ENCODE measurements around the gene CNTN5. TPM values are rescaled to one million over a fixed set of nuclear protein-coding genes. Genes with fewer than 3 reads are reported as not detected.

CNTN5 gene
- polyA plus RNA-seq, 1 donor (not counting 4 experiments of a cell fraction or from before 2014, with no cell fraction given) = not detected

DNA sequence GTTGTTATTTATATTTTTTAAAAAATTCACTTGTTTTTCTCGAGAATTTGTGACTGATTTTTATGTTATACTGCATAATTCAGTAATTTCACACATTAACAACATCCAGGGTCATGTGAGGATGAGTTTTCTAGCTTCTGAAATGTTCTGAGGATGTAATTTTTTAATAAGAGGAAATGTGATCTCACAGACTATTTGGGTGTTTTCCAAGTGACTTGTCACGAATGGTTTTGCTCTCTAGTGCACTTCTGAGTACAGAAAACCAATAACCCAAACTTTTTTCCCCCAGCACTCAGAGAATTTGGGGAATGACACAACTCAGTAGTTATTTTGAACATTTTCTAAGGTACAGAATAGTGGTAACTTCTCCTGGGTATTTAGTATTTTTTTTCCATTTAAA lies 845.2 kb downstream of the CNTN5 start:
- dilution Hi-C loops (cut with MboI; ENCODE audit: extremely low pct_ligation_motif_present, low sequenced_read_pairs) = no loop called here
- H3K79me2 ChIP-seq (ENCODE audit: control insufficient read depth, insufficient read depth, low read length) = no peaks in the 10 kb centered on the region
- no peaks in the 10 kb centered on the region for H3K9me3 ChIP-seq (ENCODE audit: control insufficient read depth, low read depth, low read length)
- no peaks in the 10 kb centered on the region for H3K4me1 ChIP-seq (ENCODE audit: control insufficient read depth, extremely low read depth, insufficient read depth, low read length)
- no peak overlapping the region for H2AFZ ChIP-seq (ENCODE audit: control insufficient read depth, low read length)
- TF ChIP-seq CTCF (optimal IDR thresholded peaks at IDR 0.05 in 1 of 3, IDR thresholded peaks at IDR 0.05 in 1 of 3, conservative IDR thresholded peaks at IDR 0.05 in 1 of 3; ENCODE audit: extremely low read depth in 1 of 3, insufficient read depth in 2 of 3, low read length in 3 of 3) = no peak
- TF ChIP-seq EZH2 (IDR thresholded peaks at IDR 0.05; ENCODE audit: low read length) = no peak
- FAIRE-seq (no peak), DNase-seq (ENCODE audit: low read depth, low spot score) (no peak)
- no peak overlapping the region for H3K4me2 ChIP-seq (ENCODE audit: control insufficient read depth, extremely low read depth, insufficient read depth, low read depth, low read length)
- no peaks in the 10 kb centered on the region for H4K20me1 ChIP-seq (ENCODE audit: control insufficient read depth, extremely low read depth, insufficient read depth, low read length)
- H3K27ac ChIP-seq (ENCODE audit: control insufficient read depth, insufficient read depth, low read length) = no peak overlapping the region
- no peaks in the 10 kb centered on the region for H3K36me3 ChIP-seq (ENCODE audit: control insufficient read depth in 2 of 2, extremely low read depth in 1 of 2, insufficient read depth in 2 of 2, low read length in 2 of 2)
- no peak overlapping the region for H3K9ac ChIP-seq (ENCODE audit: control insufficient read depth, extremely low read depth, insufficient read depth, low read length)
- no peaks in the 10 kb centered on the region for H3K9me1 ChIP-seq (ENCODE audit: control insufficient read depth, extremely low read depth, insufficient read depth, low read length)
- H3K27me3 ChIP-seq (ENCODE audit: control insufficient read depth, extremely low read depth, insufficient read depth, low read length) = no peaks in the 10 kb centered on the region
- H3K4me3 ChIP-seq (ENCODE audit: control insufficient read depth in 2 of 3, extremely low read depth in 1 of 3, insufficient read depth in 2 of 3, low read depth in 1 of 3, low read length in 3 of 3) = no peak overlapping the region

DNA sequence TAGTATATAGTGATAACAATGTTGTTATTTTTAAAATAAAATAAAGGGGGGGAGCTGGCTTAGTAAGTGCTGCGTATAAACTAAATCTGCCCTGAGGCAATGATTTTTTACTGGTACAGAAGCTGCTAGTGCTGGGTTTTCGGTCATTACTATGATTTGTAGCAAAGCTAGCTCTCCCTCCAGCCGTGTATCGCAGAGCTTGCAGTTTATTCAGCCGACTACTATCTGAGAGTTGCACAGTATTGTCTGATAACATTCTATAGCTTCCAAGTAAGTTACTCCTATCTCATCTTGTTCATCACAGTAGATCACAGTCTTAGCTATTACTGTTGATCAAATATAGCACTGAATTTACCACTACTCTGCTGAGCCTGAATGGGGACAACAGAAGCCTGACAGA lies 860.9 kb downstream of the CNTN5 start:
- no peaks in the 10 kb centered on the region for H3K79me2 ChIP-seq (ENCODE audit: control insufficient read depth, insufficient read depth, low read length)
- no peak for DNase-seq (ENCODE audit: low read depth, low spot score)

More for the DNA sequence above, 860.9 kb downstream of the CNTN5 start:
- dilution Hi-C loops (cut with MboI; ENCODE audit: extremely low pct_ligation_motif_present, low sequenced_read_pairs) = no loop called here
- Histone ChIP-seq H3K9me3 (ENCODE audit: control insufficient read depth, low read depth, low read length) (no peaks in the 10 kb centered on the region), H2AFZ (ENCODE audit: control insufficient read depth, low read length) (no peak overlapping the region), H3K4me3 (ENCODE audit: control insufficient read depth in 2 of 3, extremely low read depth in 1 of 3, insufficient read depth in 2 of 3, low read depth in 1 of 3, low read length in 3 of 3) (no peak overlapping the region), H3K9ac (ENCODE audit: control insufficient read depth, extremely low read depth, insufficient read depth, low read length) (no peak overlapping the region), H3K36me3 (ENCODE audit: control insufficient read depth in 2 of 2, extremely low read depth in 1 of 2, insufficient read depth in 2 of 2, low read length in 2 of 2) (no peaks in the 10 kb centered on the region), H3K9me1 (ENCODE audit: control insufficient read depth, extremely low read depth, insufficient read depth, low read length) (no peaks in the 10 kb centered on the region), H3K27ac (ENCODE audit: control insufficient read depth, insufficient read depth, low read length) (no peak overlapping the region), H3K4me2 (ENCODE audit: control insufficient read depth, extremely low read depth, insufficient read depth, low read depth, low read length) (no peak overlapping the region), H3K27me3 (ENCODE audit: control insufficient read depth, extremely low read depth, insufficient read depth, low read length) (no peaks in the 10 kb centered on the region), H3K4me1 (ENCODE audit: control insufficient read depth, extremely low read depth, insufficient read depth, low read length) (no peaks in the 10 kb centered on the region), H4K20me1 (ENCODE audit: control insufficient read depth, extremely low read depth, insufficient read depth, low read length) (no peaks in the 10 kb centered on the region)
- TF ChIP-seq CTCF (optimal IDR thresholded peaks at IDR 0.05 in 1 of 3, IDR thresholded peaks at IDR 0.05 in 1 of 3, conservative IDR thresholded peaks at IDR 0.05 in 1 of 3; ENCODE audit: extremely low read depth in 1 of 3, insufficient read depth in 2 of 3, low read length in 3 of 3) (no peak), EZH2 (IDR thresholded peaks at IDR 0.05; ENCODE audit: low read length) (no peak)
- FAIRE-seq = no peak
